ENCODE measurements around the gene MICB. TPM values are rescaled to one million over a fixed set of nuclear protein-coding genes. Genes with fewer than 3 reads are reported as not detected.

The MICB gene
- total and polyA plus RNA-seq, 2 of the 8 experiments (the other 6 are each of a cell fraction or from before 2014, with no cell fraction given), result 16.2 to 25.3 TPM

DNA sequence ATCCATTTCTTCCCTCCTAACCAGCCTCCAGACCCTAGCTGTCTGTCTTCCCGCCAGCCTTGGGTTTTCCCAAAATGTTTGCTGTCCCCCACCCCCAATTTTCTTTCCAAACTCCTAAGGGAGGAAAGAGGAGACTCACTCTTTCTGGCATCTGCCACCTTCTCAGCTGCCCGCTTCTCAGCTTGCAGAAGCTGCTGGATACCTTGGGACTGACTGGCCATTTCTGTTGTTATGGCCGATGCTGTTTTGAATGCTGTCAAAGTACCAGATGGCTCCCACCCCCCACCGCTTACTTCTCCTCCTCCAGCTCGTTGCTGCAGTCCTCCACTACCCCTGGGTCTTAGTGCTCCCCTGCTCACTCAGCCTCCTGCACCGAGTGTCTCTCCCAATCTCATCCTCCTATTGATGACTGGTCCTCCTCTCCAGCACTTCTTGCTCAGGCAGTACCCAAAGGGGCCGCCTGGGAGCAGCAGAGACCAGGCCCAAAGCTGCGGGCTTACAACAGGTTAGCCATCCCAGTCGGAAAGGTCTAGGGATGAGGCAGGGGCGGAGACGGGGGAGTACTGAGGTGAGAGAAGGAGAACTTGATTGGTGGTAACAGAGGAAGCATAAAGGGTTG is 48.5 kb downstream of the MICB start, which contains the start of gene ATP6V1G2:
ATP6V1G2 (minus strand) TSS at position 270 of the 619 bp plus-strand sequence; CDS start at position 221, 49 bp downstream.
- no peak within 1 kb of the TSS for H2AK5ac ChIP-seq (ENCODE audit: low read depth, low read length)
- peak within 1 kb of the TSS; percentile 21; the same call in 1 of the 2 replicates for H3K27ac ChIP-seq (ENCODE audit: low read depth, low read length)
- H3K23ac ChIP-seq (ENCODE audit: insufficient read length), result no peak within 1 kb of the TSS
- peak within 1 kb of the TSS; percentile 33 for H4K5ac ChIP-seq (ENCODE audit: insufficient read length, low read depth, low read length)
- no peak within 1 kb of the TSS; the same call in 1 of the 2 replicates for H2AFZ ChIP-seq (ENCODE audit: low read length)
- peaks cover 2% of the 10 kb centered on the region; the same call in 1 of the 2 replicates for H3K23me2 ChIP-seq (ENCODE audit: low read depth, low read length)
- H3K4me3 ChIP-seq (ENCODE audit: extremely low read depth in 1 of 4, insufficient read depth in 2 of 4, low read depth in 3 of 4, low read length in 4 of 4), result peak within 1 kb of the TSS; percentile 37 to 70 (median 51); a peak in 7 of 8 replicates
- peak within 1 kb of the TSS; percentile 66; the same call in 1 of the 2 replicates for H4K8ac ChIP-seq (ENCODE audit: extremely low read depth, insufficient read depth, low read length)
- H4K20me1 ChIP-seq (replicated peaks in 1 of 2; ENCODE audit: control insufficient read depth in 1 of 2, insufficient read depth in 2 of 2, low read length in 2 of 2), result no peaks in the 10 kb centered on the region
- peak; percentile 76 for FAIRE-seq
- H4K91ac ChIP-seq (replicated peaks; ENCODE audit: insufficient read length, low read length), result peak within 1 kb of the TSS; percentile 27
- no peak within 1 kb of the TSS for H2BK20ac ChIP-seq (ENCODE audit: low read length)
- no peaks in the 10 kb centered on the region; the same call in 1 of the 2 replicates for H3K79me1 ChIP-seq (ENCODE audit: low read depth, low read length)
- POLR2A ChIA-PET (ENCODE audit: partially characterized antibody), result interaction anchor here (0.7 to 18.4 kb wide), 26 partner anchors 10 to 317 kb away, joined by 3 to 428 read pairs (median 6); partner anchors contain the start of genes AIF1, BAG6, C6orf47 and CSNK2B
- WGBS, 2 experiments (ENCODE audit: extremely low coverage in 1 of 2, insufficient coverage in 1 of 2, insufficient read length in 1 of 2, insufficient replicate concordance in 2 of 2, low coverage in 1 of 2, low lambda C conversion rate in 2 of 2, missing lambda C conversion rate in 1 of 2), result 8% methylated on average over 11 of the region's 11 CpGs; no CpG with 5 or more reads in 1 of the 2 experiments
- H2BK12ac ChIP-seq (ENCODE audit: low read depth, low read length), result peak within 1 kb of the TSS; percentile 77; the same call in 1 of the 2 replicates
- no peak within 1 kb of the TSS for H3K14ac ChIP-seq (ENCODE audit: insufficient read length)
- peaks cover under 1 to 18% of the 10 kb centered on the region in 2 experiments; a peak in 3 of 4 replicates for H3K79me2 ChIP-seq (ENCODE audit: control insufficient read depth in 1 of 2, insufficient read depth in 2 of 2, low read length in 2 of 2)
- peak within 1 kb of the TSS; percentile 89; the same call in 1 of the 2 replicates for H2BK5ac ChIP-seq (ENCODE audit: low read depth, low read length)
- no peak within 1 kb of the TSS; the same call in 1 of the 2 replicates for H3K18ac ChIP-seq (ENCODE audit: extremely low read depth, low read length)
- peak within 1 kb of the TSS; percentile 32 to 84 for H3K4me2 ChIP-seq (ENCODE audit: insufficient read depth in 1 of 2, low read depth in 2 of 2, low read length in 2 of 2)
- no peaks in the 10 kb centered on the region for H3K27me3 ChIP-seq (replicated peaks in 1 of 4; ENCODE audit: control insufficient read depth in 3 of 4, extremely low read depth in 1 of 4, insufficient read depth in 3 of 4, low read length in 3 of 4)
- H3K36me3 ChIP-seq (ENCODE audit: control insufficient read depth in 2 of 4, insufficient read depth in 4 of 4, low read length in 3 of 4), result peaks cover 0 to 4% (median 3%) of the 10 kb centered on the region in 4 experiments; a peak in 4 of 8 replicates
- H3K9ac ChIP-seq (replicated peaks in 1 of 4; ENCODE audit: extremely low read depth in 1 of 4, low read depth in 3 of 4, low read length in 3 of 4), result peak within 1 kb of the TSS in 2 of 4 experiments; percentile 46 to 48; a peak in 5 of 7 replicates
- H2BK15ac ChIP-seq (ENCODE audit: low read length), result peak within 1 kb of the TSS; percentile 66; the same call in 1 of the 2 replicates
- peaks cover 0 to 8% (median 5%) of the 10 kb centered on the region in 4 experiments; a peak in 5 of 7 replicates for H3K4me1 ChIP-seq (replicated peaks in 1 of 4; ENCODE audit: control insufficient read depth in 3 of 4, insufficient read depth in 4 of 4, low read length in 3 of 4)
- no peak within 1 kb of the TSS for H2BK120ac ChIP-seq (replicated peaks; ENCODE audit: low read depth, low read length)
- peak; percentile 96 to 98 for DNase-seq (ENCODE audit: low read depth in 1 of 2, low spot score in 2 of 2)
- no peak within 1 kb of the TSS for H3K56ac ChIP-seq (replicated peaks; ENCODE audit: insufficient read length, low read depth, low read length)
- CTCF ChIA-PET (ENCODE audit: partially characterized antibody), result interaction anchor here (0.7 to 24.7 kb wide), 21 partner anchors 10 to 229 kb away, joined by 3 to 613 read pairs (median 3); partner anchors contain the start of genes AIF1, BAG6, C6orf47 and LST1
- H3K9me3 ChIP-seq (ENCODE audit: insufficient read depth in 2 of 2, low read depth in 1 of 2, low read length in 1 of 2), result no peaks in the 10 kb centered on the region
- no peak within 1 kb of the TSS for H3K4ac ChIP-seq (replicated peaks; ENCODE audit: insufficient read length, low read depth, low read length)
- TF ChIP-seq HDAC2 (IDR thresholded peaks at IDR 0.05; ENCODE audit: borderline replicate concordance in 1 of 2, low read depth in 2 of 2, low read length in 2 of 2), result peak in 1 of 2 experiments; percentile 80; a peak in 1 of 4 replicates
- peak; percentile 62; the same call in 1 of the 2 replicates for TF ChIP-seq GTF2F1 (IDR thresholded peaks at IDR 0.05; ENCODE audit: borderline replicate concordance, low read depth, low read length)
- TF ChIP-seq, protein P1, sequence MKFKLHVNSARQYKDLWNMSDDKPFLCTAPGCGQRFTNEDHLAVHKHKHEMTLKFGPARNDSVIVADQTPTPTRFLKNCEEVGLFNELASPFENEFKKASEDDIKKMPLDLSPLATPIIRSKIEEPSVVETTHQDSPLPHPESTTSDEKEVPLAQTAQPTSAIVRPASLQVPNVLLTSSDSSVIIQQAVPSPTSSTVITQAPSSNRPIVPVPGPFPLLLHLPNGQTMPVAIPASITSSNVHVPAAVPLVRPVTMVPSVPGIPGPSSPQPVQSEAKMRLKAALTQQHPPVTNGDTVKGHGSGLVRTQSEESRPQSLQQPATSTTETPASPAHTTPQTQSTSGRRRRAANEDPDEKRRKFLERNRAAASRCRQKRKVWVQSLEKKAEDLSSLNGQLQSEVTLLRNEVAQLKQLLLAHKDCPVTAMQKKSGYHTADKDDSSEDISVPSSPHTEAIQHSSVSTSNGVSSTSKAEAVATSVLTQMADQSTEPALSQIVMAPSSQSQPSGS (IDR thresholded peaks at IDR 0.05; ENCODE audit: low read length), result 0 out of 2 replicates have a peak, but pooled peaks have one; percentile 21
- TF ChIP-seq, protein P2, sequence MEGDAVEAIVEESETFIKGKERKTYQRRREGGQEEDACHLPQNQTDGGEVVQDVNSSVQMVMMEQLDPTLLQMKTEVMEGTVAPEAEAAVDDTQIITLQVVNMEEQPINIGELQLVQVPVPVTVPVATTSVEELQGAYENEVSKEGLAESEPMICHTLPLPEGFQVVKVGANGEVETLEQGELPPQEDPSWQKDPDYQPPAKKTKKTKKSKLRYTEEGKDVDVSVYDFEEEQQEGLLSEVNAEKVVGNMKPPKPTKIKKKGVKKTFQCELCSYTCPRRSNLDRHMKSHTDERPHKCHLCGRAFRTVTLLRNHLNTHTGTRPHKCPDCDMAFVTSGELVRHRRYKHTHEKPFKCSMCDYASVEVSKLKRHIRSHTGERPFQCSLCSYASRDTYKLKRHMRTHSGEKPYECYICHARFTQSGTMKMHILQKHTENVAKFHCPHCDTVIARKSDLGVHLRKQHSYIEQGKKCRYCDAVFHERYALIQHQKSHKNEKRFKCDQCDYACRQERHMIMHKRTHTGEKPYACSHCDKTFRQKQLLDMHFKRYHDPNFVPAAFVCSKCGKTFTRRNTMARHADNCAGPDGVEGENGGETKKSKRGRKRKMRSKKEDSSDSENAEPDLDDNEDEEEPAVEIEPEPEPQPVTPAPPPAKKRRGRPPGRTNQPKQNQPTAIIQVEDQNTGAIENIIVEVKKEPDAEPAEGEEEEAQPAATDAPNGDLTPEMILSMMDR (IDR thresholded peaks at IDR 0.05; ENCODE audit: control extremely low read depth in 1 of 3, insufficient read depth in 1 of 3, low read depth in 1 of 3, low read length in 3 of 3), result peak; percentile 94 to 99 (median 97)
